8988T (cell line): ENCODE data around the gene RIBC1.
"Not testable (repeated sequence)": the region's sequence is repeated elsewhere in the genome, so short reads cannot be mapped to it uniquely, and the experiment has no call there.

ENCODE experiments used
- DNase-seq: peaks from one replicate; pipeline ENCODE4 v3.0.0; 2011

RIBC1 gene

DNA sequence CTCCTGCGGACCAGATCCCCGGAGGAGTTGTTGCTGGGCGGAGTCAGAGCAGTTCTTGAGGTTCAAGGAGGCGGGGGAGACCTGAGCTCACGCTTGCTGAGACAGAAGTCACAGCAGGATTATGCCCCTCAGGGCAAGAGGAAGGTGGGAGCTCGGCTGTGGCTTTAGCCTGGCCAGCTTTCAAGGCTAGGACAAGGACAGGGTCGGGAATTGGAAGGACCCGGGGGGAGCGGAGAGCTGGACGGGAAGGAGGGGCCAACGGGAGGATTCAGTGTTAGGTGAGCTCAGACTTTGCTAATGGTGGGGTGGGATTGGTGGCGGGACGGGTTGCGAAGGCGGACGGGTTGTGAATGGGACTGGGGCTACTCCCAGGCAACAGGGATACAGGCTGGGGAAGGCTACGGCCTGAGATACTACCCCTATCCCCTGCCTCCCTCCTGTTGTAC is at the start of gene RIBC1:
Gene RIBC1, plus strand, starts transcription at position 13 of the 446 bp plus-strand sequence. CDS start 3,404 bp downstream, outside the sequence.
- DNase-seq = no peak

- DNase-seq = no peak
Measured at GRCh38 chrX:53373307-53373706, 49.4 kb upstream of the RIBC1 start.

DNA sequence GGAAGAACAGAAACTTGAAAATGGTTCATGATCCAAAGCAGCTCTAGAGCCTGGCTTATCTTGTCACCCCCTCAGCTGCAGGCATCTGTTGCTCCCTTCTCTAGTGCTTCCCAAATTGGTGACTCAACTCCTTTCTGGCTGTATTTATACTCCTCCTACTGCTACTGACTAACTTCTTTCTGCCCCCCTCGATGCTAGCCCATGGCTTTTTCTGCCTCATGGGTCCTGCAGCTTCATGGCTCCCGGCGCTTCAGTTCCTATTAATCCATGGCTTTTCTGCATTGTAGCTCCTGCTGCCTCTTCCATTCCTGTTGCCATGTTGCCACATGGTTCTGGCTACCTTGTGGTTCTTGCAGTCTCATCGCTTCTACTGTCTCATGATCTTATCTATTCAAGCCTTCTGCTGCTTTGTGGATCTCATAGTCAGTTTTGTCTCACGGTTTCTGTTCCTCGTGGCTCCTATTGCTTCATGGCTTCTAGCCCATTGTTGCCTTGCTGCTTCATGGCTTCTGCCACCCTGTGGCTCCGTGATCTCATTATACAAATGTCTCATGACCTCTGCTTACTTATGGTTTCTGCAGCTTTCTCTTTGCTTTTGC is 48.4 kb upstream of the RIBC1 start:
- no peak for DNase-seq

- no peak for DNase-seq
Measured at GRCh38 chrX:53374923-53375322, 47.8 kb upstream of the RIBC1 start.

GRCh38 chrX:53376888-53377287 is 45.8 kb upstream of the RIBC1 start:
- DNase-seq = no peak

DNA sequence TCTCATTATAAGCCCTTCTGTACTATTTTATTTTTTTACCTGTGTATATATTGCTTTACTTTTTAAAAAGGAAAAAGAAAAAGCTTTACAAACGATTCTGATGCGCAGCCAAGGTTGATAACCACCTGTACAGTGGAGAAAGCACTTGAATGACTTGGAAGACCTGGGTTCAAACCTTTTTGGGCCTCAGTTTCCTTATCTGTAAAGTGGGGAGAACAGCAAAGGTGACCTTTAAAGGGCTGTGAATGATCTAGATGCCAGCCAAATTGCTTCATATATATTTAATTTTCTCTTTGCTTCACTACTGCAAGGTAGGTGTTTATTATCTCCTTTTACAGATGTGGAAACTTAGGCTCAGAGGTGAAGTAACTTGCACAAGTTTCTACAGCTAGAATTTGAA is 45.2 kb upstream of the RIBC1 start:
- DNase-seq = no peak

- DNase-seq = no peak
Measured at GRCh38 chrX:53379008-53379710, 43.5 kb upstream of the RIBC1 start.

DNA sequence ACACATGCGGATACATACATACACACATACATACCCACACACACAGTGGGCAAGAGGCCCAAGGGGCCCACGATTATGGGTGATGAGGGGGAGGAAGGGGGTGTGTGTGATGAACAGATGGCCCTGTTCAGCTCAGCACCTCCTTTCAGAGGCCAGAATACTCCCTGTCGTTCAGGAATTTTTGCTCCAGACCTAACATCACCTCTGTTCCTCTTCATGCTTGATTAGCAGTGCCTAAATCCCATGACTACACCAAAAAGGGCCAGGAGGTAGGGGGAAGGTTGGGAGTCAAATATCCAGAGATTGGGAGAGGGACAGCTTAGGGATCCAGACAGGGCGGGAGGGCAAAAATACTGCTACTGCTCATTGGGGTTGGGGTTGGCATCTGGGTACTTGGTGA is 42.9 kb upstream of the RIBC1 start:
- DNase-seq = no peak

DNA sequence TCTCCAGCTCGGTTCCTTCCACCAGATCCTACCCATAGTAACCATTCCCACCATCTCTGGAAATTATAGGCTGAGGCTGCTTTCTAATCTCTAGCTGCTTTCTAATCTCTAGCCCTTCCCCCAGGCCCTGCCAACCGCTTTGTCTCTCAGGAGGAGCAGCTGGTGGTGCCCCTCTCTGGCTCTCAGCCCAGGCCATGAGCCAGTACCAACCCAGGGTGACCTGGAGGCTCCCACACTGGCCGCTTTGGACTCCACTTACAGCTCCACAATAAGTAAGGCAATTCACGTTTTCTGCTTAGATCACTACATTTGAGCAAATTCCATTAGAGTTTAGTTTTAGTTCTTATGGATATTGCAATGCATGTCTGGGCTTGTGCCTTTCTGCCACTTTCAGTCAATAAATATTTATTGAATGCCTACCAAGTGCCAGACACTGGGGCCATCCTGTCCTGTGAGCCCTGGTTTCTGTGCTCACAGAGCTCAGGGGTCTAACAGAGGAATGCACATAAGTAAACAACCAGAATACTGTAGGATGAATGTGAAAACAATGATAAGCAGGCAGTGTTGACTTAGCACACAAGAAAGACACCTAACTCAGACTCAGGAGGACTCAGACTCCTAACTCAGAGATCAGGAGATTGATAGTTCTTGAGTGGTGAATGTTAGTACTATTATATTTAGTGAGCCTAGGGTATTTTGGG is 39.1 kb upstream of the RIBC1 start:
- DNase-seq = no peak

GRCh38 chrX:53395605-53396298 is 26.9 kb upstream of the RIBC1 start:
- no peak for DNase-seq

- DNase-seq = no peak
Measured at GRCh38 chrX:53398216-53398615, 24.5 kb upstream of the RIBC1 start.

DNA sequence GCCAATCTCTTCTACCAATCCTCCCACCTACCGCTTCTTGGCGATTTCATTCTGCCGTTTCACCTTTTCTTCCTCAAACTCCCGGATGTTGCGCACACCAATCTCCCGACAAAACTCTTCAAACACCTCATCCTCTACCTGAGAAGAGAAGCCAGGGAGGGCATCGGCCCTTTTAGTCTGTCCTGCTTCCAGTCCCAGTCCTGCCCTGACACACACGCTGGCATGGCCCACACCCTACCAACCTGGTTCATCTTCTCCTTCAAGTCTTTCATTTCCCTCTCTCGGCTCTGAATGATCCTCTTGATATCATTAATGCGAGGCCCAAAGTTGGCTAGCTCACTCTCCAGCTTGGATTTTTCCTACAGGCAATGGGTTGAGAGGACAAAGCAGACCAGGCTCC is 19.1 kb upstream of the RIBC1 start:
- DNase-seq = no peak

GRCh38 chrX:53412446-53412845 is 10.2 kb upstream of the RIBC1 start:
- DNase-seq = no peak

GRCh38 chrX:53420351-53420750 is 2.3 kb upstream of the RIBC1 start:
- DNase-seq = not testable (repeated sequence)

- DNase-seq = no peak
Measured at GRCh38 chrX:53421125-53421524, 1.5 kb upstream of the RIBC1 start.

DNA sequence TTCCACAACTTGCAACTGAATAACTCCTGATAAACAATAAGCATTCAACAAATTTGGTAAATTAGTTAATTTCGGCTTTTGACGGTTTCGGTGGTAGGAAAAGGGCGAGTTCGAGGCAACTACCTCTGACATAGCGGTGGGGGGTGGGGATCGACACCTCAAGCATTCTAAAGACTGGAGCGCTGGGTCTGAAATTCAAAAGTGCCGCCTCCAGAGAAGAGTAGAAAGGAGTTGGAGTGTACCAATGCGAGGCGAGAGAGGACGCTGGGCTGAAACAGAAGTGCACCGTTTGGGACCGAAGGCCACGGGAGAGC is 944 bp upstream of the RIBC1 start:
- DNase-seq = no peak

DNA sequence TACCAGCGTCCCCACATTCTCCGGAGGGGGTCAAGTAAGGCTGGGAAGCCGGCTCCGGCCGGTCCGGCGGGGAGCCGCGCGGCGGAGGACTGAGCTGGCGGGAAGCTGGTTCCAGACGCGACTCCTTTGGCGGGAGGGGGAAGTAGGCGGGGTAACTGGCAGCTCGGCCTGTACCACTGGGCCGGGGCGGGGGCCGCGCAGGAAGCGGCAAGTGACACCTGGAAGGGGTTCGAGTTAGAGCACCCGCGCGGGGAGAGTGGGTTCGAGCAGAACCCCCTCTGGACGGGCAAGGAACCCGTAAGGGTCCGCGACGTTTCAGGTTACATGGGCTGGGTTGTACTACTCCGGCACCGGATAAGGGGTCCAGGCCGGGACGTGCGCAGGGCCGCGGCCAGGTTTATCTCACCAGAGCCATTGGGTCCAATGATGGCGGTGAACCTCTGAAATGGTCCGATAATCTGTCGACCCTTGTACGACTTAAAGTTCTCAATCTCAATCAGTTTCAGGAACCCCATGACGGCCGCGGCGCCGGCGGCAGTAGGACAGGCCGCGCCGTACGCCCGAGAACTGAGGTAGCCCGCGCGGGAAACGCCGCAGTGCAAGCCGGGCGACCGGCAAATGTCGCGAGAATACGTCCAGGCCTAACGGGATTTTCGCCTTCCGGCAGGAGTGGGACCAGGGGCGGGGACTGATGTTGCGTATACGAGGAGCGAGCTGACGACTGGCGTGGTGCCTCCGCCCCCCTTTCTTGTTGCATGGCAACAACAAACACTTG is 400 bp upstream of the RIBC1 start, which contains the start of gene SMC1A:
Gene SMC1A, minus strand, starts transcription at position 569 of the 775 bp plus-strand sequence. Its CDS starts 54 bp downstream, at position 515.
- peak; percentile 92 for DNase-seq

GRCh38 chrX:53429755-53430154 is 7.1 kb downstream of the RIBC1 start:
- no peak for DNase-seq

DNA sequence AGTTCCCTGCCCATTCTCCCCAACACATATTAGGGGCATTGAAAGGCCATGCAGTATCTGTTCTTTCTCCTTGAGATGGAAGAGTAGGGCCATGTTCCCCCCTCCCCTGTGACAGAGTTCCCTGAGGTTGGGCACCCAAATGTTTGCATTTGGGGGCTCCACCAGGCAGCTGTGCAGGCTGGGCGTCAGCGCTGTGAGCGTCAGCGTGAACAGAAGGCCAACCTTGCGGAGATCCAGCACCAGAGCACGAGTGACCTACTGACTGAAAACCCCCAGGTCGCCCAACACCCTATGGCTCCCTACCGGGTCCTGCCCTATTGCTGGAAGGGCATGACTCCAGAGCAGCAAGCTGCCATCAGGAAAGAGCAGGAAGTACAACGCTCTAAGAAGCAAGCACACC is 7.6 kb downstream of the RIBC1 start:
- DNase-seq = no peak

DNA sequence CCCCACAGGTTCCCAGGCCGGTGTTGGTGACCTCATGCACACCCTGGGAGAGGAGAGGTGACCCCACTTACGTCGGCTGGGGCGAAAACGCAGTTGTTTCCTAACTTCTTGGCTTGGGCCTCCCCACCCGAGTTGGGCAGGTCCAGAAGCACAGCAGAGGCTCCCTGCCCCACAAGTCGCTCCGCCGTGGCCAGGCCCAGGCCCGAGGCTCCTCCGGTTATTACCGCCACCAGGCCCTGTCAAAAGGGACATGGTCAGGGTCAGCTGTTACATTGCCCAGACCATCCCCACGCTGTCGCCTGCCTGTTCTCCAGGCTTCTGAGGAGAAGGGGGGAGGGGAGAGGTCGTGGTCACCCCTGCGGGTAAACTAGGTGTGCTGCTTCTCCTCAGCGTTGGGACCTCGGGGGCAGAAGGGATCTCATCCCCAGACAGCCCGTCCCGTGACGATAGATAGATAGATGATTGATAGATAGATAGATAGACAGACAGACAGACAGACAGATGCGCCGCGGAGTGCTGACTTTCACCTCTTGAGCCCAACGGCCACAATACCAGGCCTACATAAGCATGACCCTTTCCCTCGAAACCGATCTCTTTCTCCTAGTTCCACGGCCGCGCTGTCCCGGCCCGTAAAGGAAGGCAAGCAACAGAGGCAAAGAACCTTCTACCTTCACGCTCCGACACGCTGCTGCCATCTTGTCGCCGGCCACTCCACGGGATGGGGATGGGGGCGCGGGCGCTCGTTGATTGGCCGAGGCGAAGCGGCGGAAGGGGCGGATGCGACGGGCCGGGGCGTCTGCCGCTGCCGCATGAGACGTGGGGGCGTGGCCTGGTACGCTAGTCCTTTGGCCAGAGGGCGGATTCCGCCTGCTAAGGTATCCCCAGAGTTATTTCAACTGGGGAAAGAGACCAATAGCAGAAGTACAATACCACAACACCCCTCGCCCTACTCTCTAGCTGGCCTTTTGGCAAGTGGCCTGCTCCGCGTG is 11.3 kb downstream of the RIBC1 start, which contains the start of gene HSD17B10:
Gene HSD17B10, minus strand, starts transcription at position 720 of the 989 bp plus-strand sequence. Its CDS starts 25 bp downstream, at position 695.
- DNase-seq = peak; percentile 77

DNA sequence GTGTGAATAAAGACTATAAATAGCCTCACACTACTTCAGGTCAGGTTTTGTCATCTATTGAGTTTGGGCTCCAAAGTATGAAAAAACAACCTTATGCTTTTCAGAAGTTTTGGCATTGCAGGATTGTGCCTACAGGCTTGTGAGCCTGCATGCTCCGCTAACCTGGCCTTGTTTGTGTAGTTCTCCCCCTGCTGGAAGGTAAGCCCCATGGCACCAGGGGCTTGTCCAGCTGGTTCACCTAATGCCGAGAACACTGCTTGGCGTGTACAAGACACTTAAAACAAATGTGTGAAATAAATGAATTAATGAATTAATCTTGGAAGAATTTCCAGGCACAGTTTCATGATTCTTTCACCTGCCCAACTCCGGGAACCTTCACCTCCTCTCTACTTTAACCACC is 13.3 kb downstream of the RIBC1 start:
- peak; percentile 79 for DNase-seq
